WERI-Rb-1 (cell line): ENCODE results near the gene C6orf15.
A peak's percentile ranks its signal among the peaks of the same experiment; 100 is the strongest.

Experiments used
- DNase-seq: peaks from one replicate; pipeline ENCODE4 v3.0.0-alpha.2; 2020
- H3K27ac ChIP-seq: fragments of 250-450 bp; sonication (Bioruptor Pico); 2 replicates; pipeline ENCODE4 v1.5.1; 2020; ENCODE audit warnings: mild to moderate bottlenecking, moderate library complexity
- H3K27me3 ChIP-seq: fragments of 250-450 bp; sonication (Bioruptor Pico); 2 replicates; pipeline ENCODE4 v1.5.1; 2021; ENCODE audit warnings: mild to moderate bottlenecking, low read depth, moderate library complexity; ENCODE audit not compliant: insufficient read depth, severe bottlenecking
- H3K36me3 ChIP-seq: fragments of 250-450 bp; sonication (Bioruptor Pico); 2 replicates; pipeline ENCODE4 v1.5.1; 2020; ENCODE audit warnings: mild to moderate bottlenecking, moderate library complexity
- H3K4me3 ChIP-seq: 2 replicates; pipeline ENCODE4 v1.5.1; 2011; ENCODE audit warnings: low read depth, mild to moderate bottlenecking, control low read depth, low read length
- H3K9me3 ChIP-seq: fragments of 250-450 bp; sonication (Bioruptor Pico); 2 replicates; pipeline ENCODE4 v1.5.1; 2021; ENCODE audit warnings: mild to moderate bottlenecking, moderate library complexity; ENCODE audit not compliant: severe bottlenecking
- TF ChIP-seq, protein P1 (sequence below): IDR thresholded peaks from 2 replicates; pipeline ENCODE4 v1.5.1; 2011; ENCODE audit warnings: low read depth, mild to moderate bottlenecking, control low read depth, inconsistent platforms, low read length

C6orf15 gene

DNA sequence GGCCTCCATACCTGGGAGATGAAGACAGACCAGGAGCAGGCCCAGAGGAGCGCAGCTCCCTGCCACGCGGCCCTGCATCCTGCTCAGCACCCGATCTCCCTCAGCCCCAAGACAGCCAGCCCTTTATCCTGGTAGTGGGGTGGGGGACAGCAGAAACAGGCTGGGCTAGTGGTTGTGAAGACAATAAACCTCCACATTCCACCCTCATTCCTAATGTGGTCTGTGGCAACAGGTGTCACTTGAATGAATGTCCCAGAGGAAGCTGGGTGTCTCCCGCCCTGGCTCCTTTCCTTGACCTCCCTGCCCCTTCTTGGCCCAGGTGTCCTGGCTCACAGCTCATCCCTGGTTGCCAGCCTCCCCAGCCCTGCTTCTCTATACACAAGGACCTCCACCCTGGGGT is at the start of gene C6orf15:
Gene C6orf15, minus strand, starts transcription at position 98 of the 400 bp plus-strand sequence. Its CDS starts 20 bp downstream, at position 78.
- no peaks in the 10 kb centered on the region for H3K9me3 ChIP-seq
- TF ChIP-seq, protein P1, sequence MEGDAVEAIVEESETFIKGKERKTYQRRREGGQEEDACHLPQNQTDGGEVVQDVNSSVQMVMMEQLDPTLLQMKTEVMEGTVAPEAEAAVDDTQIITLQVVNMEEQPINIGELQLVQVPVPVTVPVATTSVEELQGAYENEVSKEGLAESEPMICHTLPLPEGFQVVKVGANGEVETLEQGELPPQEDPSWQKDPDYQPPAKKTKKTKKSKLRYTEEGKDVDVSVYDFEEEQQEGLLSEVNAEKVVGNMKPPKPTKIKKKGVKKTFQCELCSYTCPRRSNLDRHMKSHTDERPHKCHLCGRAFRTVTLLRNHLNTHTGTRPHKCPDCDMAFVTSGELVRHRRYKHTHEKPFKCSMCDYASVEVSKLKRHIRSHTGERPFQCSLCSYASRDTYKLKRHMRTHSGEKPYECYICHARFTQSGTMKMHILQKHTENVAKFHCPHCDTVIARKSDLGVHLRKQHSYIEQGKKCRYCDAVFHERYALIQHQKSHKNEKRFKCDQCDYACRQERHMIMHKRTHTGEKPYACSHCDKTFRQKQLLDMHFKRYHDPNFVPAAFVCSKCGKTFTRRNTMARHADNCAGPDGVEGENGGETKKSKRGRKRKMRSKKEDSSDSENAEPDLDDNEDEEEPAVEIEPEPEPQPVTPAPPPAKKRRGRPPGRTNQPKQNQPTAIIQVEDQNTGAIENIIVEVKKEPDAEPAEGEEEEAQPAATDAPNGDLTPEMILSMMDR: no peak
- H3K27me3 ChIP-seq: peaks cover 5% of the 10 kb centered on the region
- no peak within 1 kb of the TSS for H3K4me3 ChIP-seq
- no peak for DNase-seq
- H3K27ac ChIP-seq: no peak within 1 kb of the TSS
- no peaks in the 10 kb centered on the region for H3K36me3 ChIP-seq

DNA sequence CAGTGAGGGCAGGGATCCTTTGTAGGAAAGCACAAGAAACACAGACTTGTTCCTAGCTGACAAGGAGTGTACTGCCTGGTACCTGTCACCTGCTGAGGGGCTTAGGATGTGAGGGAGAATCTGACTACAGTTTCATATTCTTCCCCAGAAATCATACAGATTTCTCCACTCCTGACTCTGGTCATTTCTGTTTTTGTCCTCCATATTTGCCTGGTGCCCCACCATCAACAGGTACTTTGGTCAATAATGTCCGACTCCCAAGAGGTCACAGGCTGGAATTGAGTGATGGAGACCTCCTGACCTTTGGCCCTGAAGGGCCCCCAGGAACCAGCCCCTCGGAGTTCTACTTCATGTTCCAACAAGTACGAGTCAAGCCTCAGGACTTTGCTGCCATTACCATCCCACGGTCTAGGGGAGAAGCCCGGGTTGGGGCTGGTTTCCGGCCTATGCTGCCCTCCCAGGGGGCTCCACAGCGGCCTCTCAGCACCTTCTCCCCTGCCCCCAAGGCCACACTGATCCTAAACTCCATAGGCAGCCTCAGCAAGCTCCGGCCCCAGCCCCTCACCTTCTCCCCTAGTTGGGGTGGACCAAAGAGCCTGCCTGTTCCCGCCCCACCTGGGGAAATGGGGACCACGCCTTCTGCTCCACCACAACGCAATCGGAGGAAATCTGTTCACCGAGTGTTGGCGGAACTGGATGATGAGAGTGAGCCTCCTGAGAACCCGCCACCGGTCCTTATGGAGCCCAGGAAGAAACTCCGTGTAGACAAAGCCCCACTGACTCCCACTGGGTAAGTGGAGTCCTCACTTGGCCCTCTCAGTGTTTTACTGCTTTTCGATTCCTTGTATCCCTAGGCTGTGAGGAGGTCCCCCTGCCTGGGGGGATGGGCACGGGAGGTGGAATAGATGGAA is 49.1 kb upstream of the C6orf15 start:
- Histone ChIP-seq H3K27me3 (no peaks in the 10 kb centered on the region), H3K36me3 (peaks cover 55% of the 10 kb centered on the region), H3K9me3 (no peaks in the 10 kb centered on the region), H3K27ac (no peak overlapping the region), H3K4me3 (no peak overlapping the region)
- TF ChIP-seq, protein P1: no peak
- DNase-seq: no peak

DNA sequence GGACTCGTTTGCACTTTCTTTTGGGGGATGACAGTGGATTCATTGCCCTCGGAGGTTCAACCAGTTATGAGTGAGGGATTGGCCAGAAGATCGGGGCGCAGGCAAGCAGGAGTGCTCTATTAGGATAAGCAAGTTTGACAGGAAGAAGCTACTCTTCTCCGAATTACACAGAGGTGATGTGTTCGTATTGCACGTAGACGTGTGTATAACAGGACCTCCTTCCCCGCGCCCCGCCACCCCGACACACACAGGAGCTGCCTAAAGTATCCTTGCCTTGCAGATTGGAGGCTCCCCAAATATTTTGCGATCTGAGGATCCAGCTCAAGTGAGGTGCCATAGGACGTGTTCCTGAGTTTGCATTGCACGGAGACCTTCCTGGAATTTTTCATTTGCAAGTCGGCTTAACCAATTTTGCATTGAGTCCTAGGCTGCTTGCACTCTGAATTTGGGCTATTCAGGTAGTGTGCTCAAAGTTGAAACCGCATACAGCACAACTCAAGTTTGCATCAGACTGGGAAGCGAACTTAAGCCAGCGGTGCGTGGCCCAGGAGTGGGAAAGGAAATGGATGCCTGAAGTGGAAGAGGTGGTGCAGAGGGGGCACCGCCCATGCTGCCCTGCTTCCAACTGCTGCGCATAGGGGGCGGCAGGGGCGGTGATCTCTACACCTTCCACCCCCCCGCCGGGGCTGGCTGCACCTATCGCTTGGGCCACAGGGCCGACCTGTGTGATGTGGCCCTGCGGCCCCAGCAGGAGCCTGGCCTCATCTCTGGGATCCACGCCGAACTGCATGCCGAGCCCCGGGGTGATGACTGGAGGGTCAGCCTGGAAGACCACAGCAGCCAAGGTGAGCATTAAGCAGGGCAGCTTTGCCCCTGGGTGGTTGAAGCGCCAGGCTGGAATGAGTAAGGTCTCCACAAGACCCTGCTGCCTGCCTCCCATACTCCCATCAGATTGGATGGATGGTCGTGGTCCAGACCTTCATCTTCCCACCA is 46.8 kb upstream of the C6orf15 start:
- TF ChIP-seq, protein P1: no peak
- Histone ChIP-seq H3K9me3 (no peaks in the 10 kb centered on the region), H3K4me3 (peak overlapping the region; percentile 65), H3K27me3 (no peaks in the 10 kb centered on the region), H3K27ac (peak overlapping the region; percentile 75), H3K36me3 (peaks cover 75% of the 10 kb centered on the region)
- no peak for DNase-seq

DNA sequence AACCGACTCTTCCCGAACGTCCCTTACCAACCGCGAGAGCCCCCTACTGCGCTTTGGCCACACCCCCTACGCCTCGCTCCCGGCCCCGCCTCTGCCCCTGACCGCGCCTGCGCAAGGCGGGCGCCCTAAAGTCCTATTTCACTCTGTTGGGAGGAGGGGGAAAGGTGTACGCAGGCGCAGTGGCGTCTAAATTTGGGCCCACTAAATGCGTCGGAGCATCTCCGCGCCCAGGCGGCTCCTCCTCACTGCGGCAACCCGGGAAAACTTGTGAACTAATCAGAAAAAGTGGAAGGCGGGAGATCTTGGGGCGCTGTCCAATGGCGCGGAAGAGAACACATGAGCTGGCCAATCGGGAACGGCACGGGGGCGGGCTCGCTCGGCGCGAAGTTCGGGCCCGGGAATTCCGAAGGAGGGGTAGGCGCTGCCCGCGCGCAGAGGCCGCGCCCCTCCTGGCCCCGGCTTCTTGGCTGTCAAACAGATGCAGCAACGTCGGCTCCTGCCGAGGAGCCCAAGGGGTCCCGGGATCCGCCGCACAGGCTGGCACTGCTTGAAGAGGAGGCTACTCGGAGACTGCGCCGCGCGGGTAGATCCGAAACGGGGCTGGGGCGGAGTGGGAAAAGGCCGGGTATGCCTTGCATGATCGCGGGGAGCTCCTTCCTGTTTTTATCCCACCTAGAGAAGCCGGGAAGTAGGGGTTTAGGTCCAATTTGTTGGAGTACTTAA is 45.9 kb upstream of the C6orf15 start, which contains the start of gene TCF19:
Gene TCF19, plus strand, starts transcription at position 450 of the 723 bp plus-strand sequence. CDS start 881 bp downstream, outside the sequence.
- peak within 1 kb of the TSS; percentile 84 for H3K27ac ChIP-seq
- peak within 1 kb of the TSS; percentile 65 for H3K4me3 ChIP-seq
- H3K9me3 ChIP-seq: no peaks in the 10 kb centered on the region
- TF ChIP-seq, protein P1: no peak
- H3K36me3 ChIP-seq: peaks cover 76% of the 10 kb centered on the region
- peak; percentile 100 for DNase-seq
- no peaks in the 10 kb centered on the region for H3K27me3 ChIP-seq

DNA sequence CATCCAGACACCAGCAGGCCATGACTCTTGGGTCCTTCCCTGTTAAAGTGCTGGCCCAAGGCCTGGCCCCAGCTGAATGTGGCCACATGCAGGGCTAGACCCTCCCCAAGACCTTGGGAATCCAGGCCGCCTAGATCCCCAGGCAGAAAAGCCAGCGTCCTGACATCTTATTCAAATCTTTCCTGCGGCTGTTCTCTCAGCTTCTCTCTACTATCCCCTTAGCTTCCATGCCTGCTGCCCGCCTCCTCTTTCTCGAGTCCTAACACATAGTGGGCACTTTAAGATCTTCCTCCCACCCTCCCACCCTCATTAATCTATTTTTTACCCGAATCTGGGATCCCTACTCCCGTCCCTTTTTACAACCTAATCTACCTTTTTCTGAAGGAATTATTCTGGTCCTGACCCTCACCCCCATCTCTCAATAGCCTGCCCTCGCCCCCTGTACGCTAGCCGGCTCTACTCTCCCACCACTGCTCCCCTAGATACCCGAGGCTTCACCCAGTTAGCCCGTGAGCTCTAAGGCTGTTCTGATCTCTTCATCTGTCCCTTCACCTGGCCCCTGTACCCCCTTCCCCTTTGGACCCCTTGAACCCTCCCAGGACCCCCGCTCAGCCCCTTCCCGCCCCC is 45.3 kb upstream of the C6orf15 start, which contains the start of gene CCHCR1:
Gene CCHCR1, minus strand, starts transcription at position 290 of the 627 bp plus-strand sequence. Its CDS starts 202 bp downstream, at position 88.
- TF ChIP-seq, protein P1: no peak
- Histone ChIP-seq H3K9me3 (no peaks in the 10 kb centered on the region), H3K27me3 (no peaks in the 10 kb centered on the region), H3K27ac (peak within 1 kb of the TSS; percentile 84), H3K4me3 (peak within 1 kb of the TSS; percentile 65), H3K36me3 (peaks cover 75% of the 10 kb centered on the region)
- DNase-seq: no peak
